Neural progenitor cell (in vitro differentiated cells): ENCODE results near the gene DDX27.

ENCODE experiments used
- EZH2 ChIP-seq: fragments of 200-600 bp; sonication (generic); IDR thresholded peaks from 2 replicates; pipeline ENCODE4 v1.6.1; 2017; ENCODE audit warnings: antibody characterized with exemption, mild to moderate bottlenecking, moderate library complexity
- TF ChIP-seq, protein P1 (sequence below): fragments of 200-600 bp; sonication (generic); IDR thresholded peaks from 2 replicates; pipeline ENCODE4 v1.5.1; 2017; ENCODE audit warnings: antibody characterized with exemption, mild to moderate bottlenecking

- TF ChIP-seq, protein P1, sequence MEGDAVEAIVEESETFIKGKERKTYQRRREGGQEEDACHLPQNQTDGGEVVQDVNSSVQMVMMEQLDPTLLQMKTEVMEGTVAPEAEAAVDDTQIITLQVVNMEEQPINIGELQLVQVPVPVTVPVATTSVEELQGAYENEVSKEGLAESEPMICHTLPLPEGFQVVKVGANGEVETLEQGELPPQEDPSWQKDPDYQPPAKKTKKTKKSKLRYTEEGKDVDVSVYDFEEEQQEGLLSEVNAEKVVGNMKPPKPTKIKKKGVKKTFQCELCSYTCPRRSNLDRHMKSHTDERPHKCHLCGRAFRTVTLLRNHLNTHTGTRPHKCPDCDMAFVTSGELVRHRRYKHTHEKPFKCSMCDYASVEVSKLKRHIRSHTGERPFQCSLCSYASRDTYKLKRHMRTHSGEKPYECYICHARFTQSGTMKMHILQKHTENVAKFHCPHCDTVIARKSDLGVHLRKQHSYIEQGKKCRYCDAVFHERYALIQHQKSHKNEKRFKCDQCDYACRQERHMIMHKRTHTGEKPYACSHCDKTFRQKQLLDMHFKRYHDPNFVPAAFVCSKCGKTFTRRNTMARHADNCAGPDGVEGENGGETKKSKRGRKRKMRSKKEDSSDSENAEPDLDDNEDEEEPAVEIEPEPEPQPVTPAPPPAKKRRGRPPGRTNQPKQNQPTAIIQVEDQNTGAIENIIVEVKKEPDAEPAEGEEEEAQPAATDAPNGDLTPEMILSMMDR: no peak
- no peak for TF ChIP-seq EZH2
Observed at GRCh38 chr20:49214571-49214970, 4.6 kb upstream of the DDX27 start.
